ENCODE data around the gene HDLBP.
"Not testable (repeated sequence)": the region's sequence is repeated elsewhere in the genome, so short reads cannot be mapped to it uniquely, and the experiment has no call there.

Gene HDLBP

DNA sequence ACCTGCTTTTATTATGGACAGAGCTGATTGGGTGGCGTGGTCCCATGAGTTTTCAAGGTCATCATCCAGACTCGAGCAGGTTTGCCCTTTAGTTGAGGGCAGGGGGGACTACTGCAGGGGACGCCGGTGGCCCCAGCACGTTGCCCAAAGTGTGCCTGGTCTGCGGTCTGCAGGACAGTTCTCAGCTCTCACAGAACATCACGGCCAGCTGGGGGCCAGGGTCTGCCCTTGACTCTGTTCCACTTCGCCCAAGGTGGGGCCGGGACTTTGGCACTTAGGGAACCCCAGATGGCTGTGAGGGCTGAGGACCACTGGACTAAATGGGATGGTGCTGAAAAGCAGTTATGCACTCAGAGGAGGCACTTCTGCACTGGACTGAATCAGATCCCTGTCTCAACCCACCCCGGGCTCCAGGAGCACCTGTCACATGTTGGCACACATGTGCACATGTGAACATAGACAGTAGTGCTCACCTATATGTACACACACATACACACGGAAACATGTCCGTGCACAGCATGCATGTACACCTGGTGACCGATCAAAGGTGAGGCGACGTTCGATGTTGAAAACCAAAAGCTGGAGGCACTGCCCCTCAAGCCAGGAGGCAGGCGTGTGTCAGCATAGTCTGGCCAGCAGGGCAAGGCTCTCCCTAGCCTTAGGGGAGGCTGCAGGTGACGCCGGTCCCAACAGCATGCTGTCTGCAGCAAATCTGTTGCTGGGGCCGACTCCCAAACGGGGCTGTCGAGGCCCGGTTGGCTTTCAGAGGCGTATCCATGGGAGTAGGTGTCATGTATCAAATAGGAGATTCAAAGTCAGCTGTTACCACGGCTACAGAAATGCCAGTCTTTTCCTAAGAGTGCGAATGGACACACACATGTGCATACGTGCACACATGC, 116.8 kb downstream of the HDLBP start:
- H3K4me3 ChIP-seq (ENCODE audit: low read length), result no peak overlapping the region
- no peak for TF ChIP-seq ZNF274 (IDR thresholded peaks at IDR 0.05; ENCODE audit: low read depth, low read length)

DNA sequence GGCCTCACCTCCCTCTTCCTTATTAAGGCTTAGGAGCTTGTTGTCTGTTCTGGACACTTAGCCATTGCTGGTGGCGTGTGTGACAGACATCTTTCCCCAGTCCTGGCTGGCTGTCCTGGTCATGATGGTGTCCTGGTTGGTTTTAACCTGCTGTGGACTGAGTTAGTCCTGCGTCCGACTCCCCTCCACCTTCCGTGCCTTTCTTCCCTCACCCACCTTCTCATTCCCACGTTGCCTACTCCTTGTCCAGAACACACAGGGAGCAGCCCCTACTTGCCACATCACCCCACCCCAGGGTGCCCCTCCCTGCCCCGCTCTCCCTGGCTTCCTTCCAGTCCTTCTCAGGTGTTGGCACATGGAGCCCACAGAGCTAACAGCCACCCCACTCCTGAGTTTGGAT, 117.5 kb downstream of the HDLBP start:
- TF ChIP-seq ZNF274 (IDR thresholded peaks at IDR 0.05; ENCODE audit: low read depth, low read length), result no peak
- H3K4me3 ChIP-seq (ENCODE audit: low read length), result no peak overlapping the region

DNA sequence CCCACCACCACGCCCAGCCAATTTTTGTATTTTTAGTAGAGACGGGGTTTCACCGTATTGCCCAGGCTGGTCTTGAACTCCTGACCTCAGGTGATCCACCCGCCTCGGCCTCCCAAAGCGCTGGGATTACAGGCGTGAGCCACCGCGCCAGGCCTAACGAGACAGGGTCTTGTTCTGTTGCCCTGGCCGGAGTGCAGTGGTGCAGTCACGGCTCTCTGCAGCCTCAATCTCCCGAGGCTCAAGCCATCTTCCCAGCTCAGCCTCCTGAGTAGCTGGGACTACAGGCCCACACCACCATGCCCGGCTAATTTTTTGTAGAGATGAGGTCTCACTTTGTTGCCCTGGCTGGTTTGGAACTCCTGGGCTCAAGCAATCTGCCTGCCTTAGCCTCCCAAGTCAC, 118.2 kb downstream of the HDLBP start:
- H3K4me3 ChIP-seq (ENCODE audit: low read length), result not testable (repeated sequence)

DNA sequence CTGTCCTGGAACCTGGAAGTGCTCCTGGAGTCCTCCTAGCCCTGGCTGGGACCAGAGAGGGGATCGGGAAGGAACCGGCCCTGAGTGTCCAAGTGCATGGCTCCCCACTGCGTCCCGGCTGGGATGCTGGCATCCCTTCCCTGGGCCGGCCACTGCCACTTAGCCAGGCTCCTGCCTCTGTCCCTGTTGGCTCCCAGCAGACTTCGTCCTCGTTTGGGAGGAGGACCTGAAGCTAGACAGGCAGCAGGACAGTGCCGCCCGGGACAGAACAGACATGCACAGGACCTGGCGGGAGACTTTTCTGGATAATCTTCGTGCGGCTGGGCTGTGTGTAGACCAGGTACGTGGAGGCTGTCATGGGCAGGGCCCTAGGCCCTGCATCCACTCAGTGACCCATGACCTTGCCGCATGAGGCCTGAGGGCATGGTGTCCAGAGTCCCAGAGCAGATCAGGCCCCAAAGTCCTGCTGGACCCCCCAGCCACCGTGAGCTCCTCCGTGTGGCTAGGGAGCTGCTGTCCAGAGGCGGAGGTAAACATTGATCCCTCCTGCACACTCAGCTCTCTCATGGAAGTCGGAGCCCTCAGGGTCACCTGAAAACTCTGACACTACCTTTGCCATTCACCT, 119.9 kb downstream of the HDLBP start:
- TF ChIP-seq ZNF274 (IDR thresholded peaks at IDR 0.05; ENCODE audit: low read depth, low read length), result no peak
- H3K4me3 ChIP-seq (ENCODE audit: low read length), result no peak overlapping the region

DNA sequence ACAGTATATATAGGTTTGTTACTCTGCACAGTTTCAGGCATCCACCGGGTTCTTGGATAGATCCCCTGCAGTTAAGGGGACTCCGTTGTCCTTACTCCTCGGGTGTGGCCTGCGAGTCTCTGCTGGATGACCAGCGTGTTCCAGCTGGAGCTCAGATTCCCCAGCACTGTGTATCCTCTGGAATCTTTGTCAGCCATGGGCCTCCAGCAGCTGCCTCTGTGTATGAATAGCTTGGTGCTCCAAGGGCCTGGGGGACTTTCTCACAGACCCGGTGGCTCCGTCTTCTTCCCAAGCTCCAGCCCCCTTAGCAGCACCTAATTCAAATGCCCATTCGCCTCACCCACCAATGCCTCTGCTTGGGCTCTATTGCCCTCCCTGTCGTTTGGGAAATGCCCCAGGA, 120.7 kb downstream of the HDLBP start:
- no peak overlapping the region for H3K4me3 ChIP-seq (ENCODE audit: low read length)
- no peak for TF ChIP-seq ZNF274 (IDR thresholded peaks at IDR 0.05; ENCODE audit: low read depth, low read length)

DNA sequence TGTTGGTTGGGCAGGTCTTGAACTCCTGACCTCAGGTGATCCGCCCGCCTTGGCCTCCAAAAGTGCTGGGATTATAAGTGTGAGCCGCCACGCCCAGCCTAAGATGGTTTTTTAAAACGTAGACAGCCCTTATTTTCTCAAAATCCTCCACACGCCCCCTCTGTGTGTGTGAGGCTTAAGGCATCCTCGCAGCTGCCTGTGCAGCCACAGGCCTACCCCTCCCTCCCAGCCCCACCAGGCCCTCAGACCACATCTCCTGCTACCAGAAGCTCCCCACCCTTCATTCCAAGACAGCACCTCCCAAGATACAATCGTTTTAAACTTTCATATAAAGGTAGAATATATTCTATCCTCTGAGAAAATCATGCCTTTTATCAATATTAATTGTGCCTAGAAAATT, 122.2 kb downstream of the HDLBP start:
- no peak overlapping the region for H3K4me3 ChIP-seq (ENCODE audit: low read length)
- TF ChIP-seq ZNF274 (IDR thresholded peaks at IDR 0.05; ENCODE audit: low read depth, low read length), result no peak

DNA sequence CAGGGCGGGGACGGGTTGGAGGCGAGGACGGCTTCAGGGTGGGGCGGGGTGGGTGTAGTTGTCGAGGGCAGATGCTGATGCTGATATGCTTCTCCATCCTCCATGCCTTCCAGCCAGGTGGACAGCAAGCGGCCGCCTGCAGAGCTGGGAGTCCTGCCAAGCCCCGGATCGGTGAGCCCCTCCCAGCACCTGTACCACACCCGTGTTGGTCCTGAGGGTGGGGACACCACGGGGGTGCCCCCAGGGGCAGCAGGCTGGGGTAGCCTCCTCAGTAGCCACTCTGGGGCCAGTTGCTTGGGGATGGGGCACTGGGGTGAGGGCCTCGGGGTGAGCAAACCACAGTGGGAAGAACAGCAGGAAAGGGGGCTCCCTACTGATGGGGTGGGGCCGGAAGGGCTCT, 124.4 kb downstream of the HDLBP start:
- no peak for TF ChIP-seq ZNF274 (IDR thresholded peaks at IDR 0.05; ENCODE audit: low read depth, low read length)
- no peak overlapping the region for H3K4me3 ChIP-seq (ENCODE audit: low read length)

DNA sequence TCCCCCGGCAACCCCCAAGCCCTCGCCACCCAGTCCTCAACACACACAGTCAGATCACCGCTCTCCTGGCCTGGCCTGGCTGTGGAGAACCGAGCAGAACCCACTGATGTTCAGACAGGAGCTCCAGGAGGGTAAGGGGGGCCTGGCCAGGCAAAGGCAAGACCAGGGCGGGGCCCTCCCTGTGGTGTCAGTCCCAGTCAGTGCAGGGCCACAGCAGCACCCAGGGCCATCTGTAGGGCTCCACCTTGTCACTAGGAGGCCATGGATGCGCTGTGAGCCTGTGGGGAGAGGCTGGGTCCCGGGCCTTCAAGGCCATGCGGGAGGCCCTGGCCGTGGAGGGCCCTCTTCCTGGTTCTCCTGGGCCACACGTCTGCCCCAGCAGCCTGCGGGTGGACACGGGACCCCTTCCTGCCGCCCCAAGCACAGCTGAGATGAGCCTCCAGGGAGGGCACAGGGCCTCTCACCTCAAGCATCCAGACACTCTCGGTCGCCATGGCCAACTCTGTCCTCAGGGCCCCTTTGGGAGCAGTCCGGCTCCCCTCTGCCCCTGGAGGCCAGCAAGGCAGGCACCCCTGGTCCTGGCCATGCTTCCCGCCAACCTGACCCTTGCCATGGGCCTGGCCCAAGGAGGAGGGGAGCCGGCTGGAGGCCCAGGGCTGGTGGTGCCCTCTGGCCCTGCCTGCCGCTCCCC, 125.0 kb downstream of the HDLBP start:
- TF ChIP-seq ZNF274 (IDR thresholded peaks at IDR 0.05; ENCODE audit: low read depth, low read length), result no peak
- H3K4me3 ChIP-seq (ENCODE audit: low read length), result no peak overlapping the region

DNA sequence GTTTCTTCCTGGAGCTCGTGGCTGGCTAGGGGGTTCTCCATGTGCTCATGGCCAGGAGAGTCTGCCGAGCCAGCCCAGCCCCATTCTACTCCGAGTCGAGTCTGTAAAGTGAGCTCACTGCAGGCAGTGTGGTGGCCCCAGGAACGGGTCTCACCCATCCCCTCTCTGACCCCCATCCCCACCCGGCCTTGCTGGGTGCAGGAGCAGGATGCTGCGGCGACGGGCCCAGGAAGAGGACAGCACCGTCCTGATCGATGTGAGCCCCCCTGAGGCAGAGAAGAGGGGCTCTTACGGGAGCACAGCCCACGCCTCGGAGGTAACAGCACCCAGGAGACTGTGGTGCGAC, 125.6 kb downstream of the HDLBP start:
- H3K4me3 ChIP-seq (ENCODE audit: low read length), result no peak overlapping the region
- no peak for TF ChIP-seq ZNF274 (IDR thresholded peaks at IDR 0.05; ENCODE audit: low read depth, low read length)

DNA sequence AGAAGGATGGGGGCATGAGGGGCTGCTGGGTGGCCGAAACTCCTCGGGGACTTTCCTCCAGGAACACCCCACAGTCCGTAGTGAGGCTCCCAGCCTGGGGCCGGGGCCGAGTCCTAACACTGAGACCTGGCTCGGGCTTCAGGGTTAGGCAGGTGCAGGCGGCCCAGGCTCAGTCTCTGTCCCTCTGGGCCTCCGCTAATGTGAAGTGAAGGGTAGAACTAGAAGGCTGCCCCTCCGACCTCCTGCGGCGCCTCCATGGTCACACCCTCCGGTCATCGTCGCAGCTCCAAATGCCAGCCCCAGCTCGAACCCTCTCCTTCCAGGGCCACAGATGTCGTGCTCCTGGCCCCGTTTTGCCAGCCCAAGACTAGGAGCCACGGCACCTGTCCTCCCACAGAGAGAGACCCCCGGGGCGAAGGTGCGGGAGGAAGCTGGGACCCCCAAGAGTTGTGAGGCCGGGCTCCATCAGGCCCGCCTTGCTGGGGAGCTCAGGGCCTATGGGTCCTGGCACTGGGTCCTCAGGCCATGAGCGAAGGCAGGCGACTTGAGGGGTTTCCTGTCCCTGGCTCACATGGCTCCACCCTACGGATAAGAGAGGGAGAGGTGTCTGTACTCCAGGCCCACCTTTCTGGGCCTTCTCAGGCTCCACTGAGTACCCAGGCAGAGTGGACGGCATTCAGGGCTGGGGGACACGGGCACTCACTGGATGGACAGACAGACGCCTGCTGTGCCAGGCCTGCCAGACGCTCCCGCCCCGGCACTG, 126.2 kb downstream of the HDLBP start:
- no peak for TF ChIP-seq ZNF274 (IDR thresholded peaks at IDR 0.05; ENCODE audit: low read depth, low read length)

DNA sequence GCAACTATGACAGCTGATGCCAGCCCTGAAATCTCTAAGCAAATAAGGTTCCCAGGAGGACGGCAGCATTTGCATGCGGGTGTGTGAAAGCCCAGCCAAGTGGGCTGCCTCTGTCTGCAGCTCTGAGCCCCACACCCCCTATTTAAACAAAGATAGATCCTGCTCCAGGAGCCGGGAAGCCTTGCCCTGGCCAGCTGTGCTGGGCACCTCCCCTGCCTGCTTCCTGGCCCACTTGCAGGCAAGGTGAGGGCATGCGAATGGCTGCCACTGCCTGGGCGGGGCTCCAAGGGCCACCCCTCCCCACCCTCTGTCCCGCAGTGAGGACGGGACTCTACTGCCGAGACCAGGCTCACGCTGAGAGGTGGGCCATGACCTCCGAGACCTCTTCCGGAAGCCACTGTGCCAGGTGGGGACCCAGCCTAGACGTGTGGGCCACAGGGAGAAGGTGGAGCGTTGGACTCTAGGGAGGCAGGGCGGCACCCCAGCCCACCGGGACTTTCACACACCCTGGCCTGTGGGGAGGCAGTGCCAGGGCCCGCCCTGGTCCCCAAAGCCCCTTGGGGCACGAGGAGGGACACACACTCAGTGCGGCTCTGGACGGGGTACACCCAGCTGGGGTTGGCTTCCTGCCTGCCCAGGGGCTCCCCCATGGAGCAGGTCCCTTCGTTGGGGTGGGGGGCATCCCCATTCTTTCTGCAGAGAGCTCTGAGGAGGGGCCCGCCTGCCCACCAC, 126.9 kb downstream of the HDLBP start, which contains the start of gene ANO7:
Gene ANO7 (plus strand): TSS at position 317 of the 732 bp plus-strand sequence. CDS start 1,387 bp downstream, outside the sequence.
- no peak for TF ChIP-seq ZNF274 (IDR thresholded peaks at IDR 0.05; ENCODE audit: low read depth, low read length)
- H3K4me3 ChIP-seq (ENCODE audit: low read length), result no peak within 1 kb of the TSS

More for the DNA sequence above, 126.2 kb downstream of the HDLBP start:
- no peak overlapping the region for H3K4me3 ChIP-seq (ENCODE audit: low read length)

DNA sequence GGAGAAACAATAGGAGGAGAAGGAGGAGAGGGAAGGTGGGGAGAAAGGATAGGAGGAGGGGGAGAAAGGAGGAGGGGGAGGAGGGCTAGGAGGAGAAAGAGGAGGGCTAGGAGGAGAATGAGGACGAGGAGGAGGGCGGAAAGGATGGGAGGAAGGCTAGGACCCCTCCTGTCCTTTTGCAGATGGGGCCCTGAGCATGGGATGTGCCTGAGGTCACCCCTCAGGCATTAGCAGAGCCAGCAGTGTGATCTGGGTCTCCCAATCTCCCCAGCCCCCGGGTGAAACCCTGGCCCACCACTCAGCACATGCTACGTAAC, 127.6 kb downstream of the HDLBP start:
- no peak overlapping the region for H3K4me3 ChIP-seq (ENCODE audit: low read length)
- TF ChIP-seq ZNF274 (IDR thresholded peaks at IDR 0.05; ENCODE audit: low read depth, low read length), result no peak

DNA sequence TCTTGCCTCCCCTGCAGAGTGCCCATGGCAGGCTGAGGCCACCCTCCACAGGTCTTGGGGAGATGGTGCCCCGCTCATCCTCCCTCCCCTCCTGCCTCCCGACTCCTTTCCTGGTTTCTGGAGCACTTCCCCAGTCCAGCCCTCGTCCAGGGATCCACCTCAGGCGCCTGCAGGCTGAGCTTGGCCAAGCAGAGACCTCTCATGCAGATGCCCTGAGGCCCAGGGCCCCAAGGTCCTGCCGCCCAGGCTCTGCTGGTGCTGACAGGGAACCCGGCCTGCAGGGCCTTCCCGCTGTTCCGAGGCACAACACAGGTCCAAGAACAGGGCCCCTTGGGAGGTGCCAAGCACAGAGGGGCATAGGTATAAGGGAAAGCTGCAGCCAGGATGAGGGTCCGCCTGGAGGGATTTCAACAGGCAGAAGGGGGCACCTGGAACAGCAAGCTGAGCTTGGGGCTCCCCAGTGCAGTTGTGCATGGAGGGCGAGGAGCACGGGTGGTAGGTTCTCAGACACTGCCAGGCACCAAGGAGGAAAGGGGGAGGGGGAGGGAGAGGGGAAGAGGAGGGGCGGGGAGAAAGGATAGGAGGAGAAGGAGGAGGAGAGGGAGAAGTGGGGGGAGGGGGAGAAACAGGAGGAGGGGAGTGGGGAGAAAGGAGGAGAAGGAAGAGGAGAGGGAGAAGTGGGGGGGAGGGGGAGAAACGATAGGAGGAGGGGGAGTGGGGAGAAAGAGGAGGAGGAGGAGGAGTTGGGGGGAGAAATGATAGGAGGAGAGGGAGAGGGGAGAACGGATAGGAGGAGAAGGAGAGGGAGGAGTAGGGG, 128.2 kb downstream of the HDLBP start:
- TF ChIP-seq ZNF274 (IDR thresholded peaks at IDR 0.05; ENCODE audit: low read depth, low read length), result no peak
- H3K4me3 ChIP-seq (ENCODE audit: low read length), result no peak overlapping the region
